Ascending aorta (tissue), 2 donors: ENCODE results near the gene SLCO2A1. TPM values are rescaled to one million over a fixed set of nuclear protein-coding genes. Genes with fewer than 3 reads are reported as not detected.

ENCODE experiments used
- DNase-seq, 2 donors: peaks; one replicate each; pipeline ENCODE4 v3.0.0-alpha.2; 2019; ENCODE audit warnings: low spot score in 2 of 2
- H3K27ac ChIP-seq, 2 donors: fragments of 200-600 bp; sonication (generic); one replicate each; pipeline ENCODE4 v1.5.1; 2016 to 2017; ENCODE audit warnings: mild to moderate bottlenecking in 1 of 2
- H3K27me3 ChIP-seq: fragments of 200-600 bp; sonication (generic); one replicate; pipeline ENCODE4 v1.5.1; 2017
- H3K36me3 ChIP-seq, 2 donors: fragments of 200-600 bp; sonication (generic); one replicate each; pipeline ENCODE4 v1.5.1; 2016
- H3K4me1 ChIP-seq, 2 donors: fragments of 200-600 bp; sonication (generic); one replicate each; pipeline ENCODE4 v1.5.1; 2016 to 2017; ENCODE audit warnings: mild to moderate bottlenecking in 1 of 2
- H3K4me3 ChIP-seq, 2 donors: fragments of 200-600 bp; sonication (generic); one replicate each; pipeline ENCODE4 v1.5.1; 2016 to 2017; ENCODE audit warnings: mild to moderate bottlenecking in 1 of 2
- H3K9me3 ChIP-seq, 2 donors: fragments of 200-600 bp; sonication (generic); one replicate each; pipeline ENCODE4 v1.5.1; 2016
- CTCF ChIP-seq, 3 experiments: fragments of 200-600 bp in 2 of 3; fragments of 450-650 bp in 1 of 3; sonication (generic) in 2 of 3; IDR thresholded peaks; one replicate each; pipeline ENCODE4 v1.5.1; 2016 to 2019; ENCODE audit warnings: antibody characterized with exemption in 3 of 3, mild to moderate bottlenecking in 1 of 3, moderate library complexity in 1 of 3
- intact Hi-C: fragments of 100-400 bp; cut with DNase I; formaldehyde crosslinking; loops from one replicate; pipeline ENCODE4 v1.15.1; 2023
- total RNA-seq: library from RNA; depleted of rRNA; stranded (reverse); fragments of >200 nt; gene quantifications from one replicate; pipeline ENCODE4 v1.1.0, GENCODE V29; 2016

The SLCO2A1 gene
- total RNA-seq, 1 donor from 2014 or later, result 111 TPM

- no peak overlapping the region for H3K4me3 ChIP-seq
- no peak overlapping the region for H3K27ac ChIP-seq
- no peaks in the 10 kb centered on the region for H3K9me3 ChIP-seq
- no peaks in the 10 kb centered on the region for H3K27me3 ChIP-seq
- no peaks in the 10 kb centered on the region for H3K36me3 ChIP-seq
- H3K4me1 ChIP-seq, result no peaks in the 10 kb centered on the region
- intact Hi-C loops, result no loop called here
- DNase-seq, result no peak
- no peak for TF ChIP-seq CTCF (IDR thresholded peaks at IDR 0.05)
Observed at GRCh38 chr3:133996996-133997395, 32.7 kb downstream of the SLCO2A1 start.

- no peak for DNase-seq
- no peaks in the 10 kb centered on the region for H3K36me3 ChIP-seq
- intact Hi-C loops, result no loop called here
- H3K4me1 ChIP-seq, result no peaks in the 10 kb centered on the region
- no peaks in the 10 kb centered on the region for H3K27me3 ChIP-seq
- H3K9me3 ChIP-seq, result no peaks in the 10 kb centered on the region
- TF ChIP-seq CTCF (IDR thresholded peaks at IDR 0.05), result no peak
- H3K27ac ChIP-seq, result no peak overlapping the region
- H3K4me3 ChIP-seq, result no peak overlapping the region
Observed at GRCh38 chr3:133996251-133996661, 33.5 kb downstream of the SLCO2A1 start.

- H3K27ac ChIP-seq, result no peak overlapping the region
- no peak overlapping the region for H3K4me3 ChIP-seq
- no peak for DNase-seq
- no peaks in the 10 kb centered on the region for H3K9me3 ChIP-seq
- intact Hi-C loops, result no loop called here
- H3K36me3 ChIP-seq, result no peaks in the 10 kb centered on the region
- H3K4me1 ChIP-seq, result no peaks in the 10 kb centered on the region
- TF ChIP-seq CTCF (IDR thresholded peaks at IDR 0.05), result no peak
- no peaks in the 10 kb centered on the region for H3K27me3 ChIP-seq
Observed at GRCh38 chr3:133995264-133995663, 34.5 kb downstream of the SLCO2A1 start.

GRCh38 chr3:133994166-133994890 lies 35.4 kb downstream of the SLCO2A1 start:
- H3K27ac ChIP-seq, result no peak overlapping the region
- no peak for TF ChIP-seq CTCF (IDR thresholded peaks at IDR 0.05)
- no peak overlapping the region for H3K4me3 ChIP-seq
- no peaks in the 10 kb centered on the region for H3K27me3 ChIP-seq
- peak in 1 of 2 donors; percentile 16 for DNase-seq
- intact Hi-C loops, result no loop called here
- no peaks in the 10 kb centered on the region for H3K36me3 ChIP-seq
- H3K4me1 ChIP-seq, result no peaks in the 10 kb centered on the region
- H3K9me3 ChIP-seq, result no peaks in the 10 kb centered on the region

GRCh38 chr3:133992951-133993620 lies 36.6 kb downstream of the SLCO2A1 start:
- DNase-seq, result peak in 1 of 2 donors; percentile 27
- intact Hi-C loops, result no loop called here

More at GRCh38 chr3:133992951-133993620, 36.6 kb downstream of the SLCO2A1 start:
- H3K4me1 ChIP-seq, result no peaks in the 10 kb centered on the region
- no peaks in the 10 kb centered on the region for H3K9me3 ChIP-seq
- H3K27ac ChIP-seq, result no peak overlapping the region
- no peaks in the 10 kb centered on the region for H3K27me3 ChIP-seq
- no peaks in the 10 kb centered on the region for H3K36me3 ChIP-seq
- TF ChIP-seq CTCF (IDR thresholded peaks at IDR 0.05), result no peak
- H3K4me3 ChIP-seq, result no peak overlapping the region
